ENCODE data around the gene SUDS3. TPM values are rescaled to one million over a fixed set of nuclear protein-coding genes. Genes with fewer than 3 reads are reported as not detected.

SUDS3 gene
- total and polyA plus RNA-seq, 2 experiments from 2014 or later = 53.0 to 77.1 TPM

DNA sequence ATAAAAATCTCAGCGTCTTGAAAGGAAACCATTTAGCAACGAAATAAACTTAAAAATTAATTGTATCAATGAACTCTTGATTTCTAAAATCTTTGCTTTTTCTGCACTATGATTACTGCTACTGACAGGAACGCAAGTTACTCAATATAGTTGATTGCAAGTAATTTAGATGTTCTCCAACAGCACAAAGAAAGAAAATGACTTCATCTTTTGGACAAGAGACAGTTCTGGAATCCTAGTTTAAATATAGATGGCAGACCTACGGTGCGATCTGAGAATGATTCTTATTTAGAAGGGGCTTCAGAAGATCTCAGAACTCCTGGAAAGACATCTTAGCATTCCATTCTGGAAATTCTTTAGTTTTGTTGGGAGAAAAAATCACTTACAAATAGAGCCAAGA is 1.4 kb upstream of the SUDS3 start (continued):
- TF ChIP-seq, protein P1, sequence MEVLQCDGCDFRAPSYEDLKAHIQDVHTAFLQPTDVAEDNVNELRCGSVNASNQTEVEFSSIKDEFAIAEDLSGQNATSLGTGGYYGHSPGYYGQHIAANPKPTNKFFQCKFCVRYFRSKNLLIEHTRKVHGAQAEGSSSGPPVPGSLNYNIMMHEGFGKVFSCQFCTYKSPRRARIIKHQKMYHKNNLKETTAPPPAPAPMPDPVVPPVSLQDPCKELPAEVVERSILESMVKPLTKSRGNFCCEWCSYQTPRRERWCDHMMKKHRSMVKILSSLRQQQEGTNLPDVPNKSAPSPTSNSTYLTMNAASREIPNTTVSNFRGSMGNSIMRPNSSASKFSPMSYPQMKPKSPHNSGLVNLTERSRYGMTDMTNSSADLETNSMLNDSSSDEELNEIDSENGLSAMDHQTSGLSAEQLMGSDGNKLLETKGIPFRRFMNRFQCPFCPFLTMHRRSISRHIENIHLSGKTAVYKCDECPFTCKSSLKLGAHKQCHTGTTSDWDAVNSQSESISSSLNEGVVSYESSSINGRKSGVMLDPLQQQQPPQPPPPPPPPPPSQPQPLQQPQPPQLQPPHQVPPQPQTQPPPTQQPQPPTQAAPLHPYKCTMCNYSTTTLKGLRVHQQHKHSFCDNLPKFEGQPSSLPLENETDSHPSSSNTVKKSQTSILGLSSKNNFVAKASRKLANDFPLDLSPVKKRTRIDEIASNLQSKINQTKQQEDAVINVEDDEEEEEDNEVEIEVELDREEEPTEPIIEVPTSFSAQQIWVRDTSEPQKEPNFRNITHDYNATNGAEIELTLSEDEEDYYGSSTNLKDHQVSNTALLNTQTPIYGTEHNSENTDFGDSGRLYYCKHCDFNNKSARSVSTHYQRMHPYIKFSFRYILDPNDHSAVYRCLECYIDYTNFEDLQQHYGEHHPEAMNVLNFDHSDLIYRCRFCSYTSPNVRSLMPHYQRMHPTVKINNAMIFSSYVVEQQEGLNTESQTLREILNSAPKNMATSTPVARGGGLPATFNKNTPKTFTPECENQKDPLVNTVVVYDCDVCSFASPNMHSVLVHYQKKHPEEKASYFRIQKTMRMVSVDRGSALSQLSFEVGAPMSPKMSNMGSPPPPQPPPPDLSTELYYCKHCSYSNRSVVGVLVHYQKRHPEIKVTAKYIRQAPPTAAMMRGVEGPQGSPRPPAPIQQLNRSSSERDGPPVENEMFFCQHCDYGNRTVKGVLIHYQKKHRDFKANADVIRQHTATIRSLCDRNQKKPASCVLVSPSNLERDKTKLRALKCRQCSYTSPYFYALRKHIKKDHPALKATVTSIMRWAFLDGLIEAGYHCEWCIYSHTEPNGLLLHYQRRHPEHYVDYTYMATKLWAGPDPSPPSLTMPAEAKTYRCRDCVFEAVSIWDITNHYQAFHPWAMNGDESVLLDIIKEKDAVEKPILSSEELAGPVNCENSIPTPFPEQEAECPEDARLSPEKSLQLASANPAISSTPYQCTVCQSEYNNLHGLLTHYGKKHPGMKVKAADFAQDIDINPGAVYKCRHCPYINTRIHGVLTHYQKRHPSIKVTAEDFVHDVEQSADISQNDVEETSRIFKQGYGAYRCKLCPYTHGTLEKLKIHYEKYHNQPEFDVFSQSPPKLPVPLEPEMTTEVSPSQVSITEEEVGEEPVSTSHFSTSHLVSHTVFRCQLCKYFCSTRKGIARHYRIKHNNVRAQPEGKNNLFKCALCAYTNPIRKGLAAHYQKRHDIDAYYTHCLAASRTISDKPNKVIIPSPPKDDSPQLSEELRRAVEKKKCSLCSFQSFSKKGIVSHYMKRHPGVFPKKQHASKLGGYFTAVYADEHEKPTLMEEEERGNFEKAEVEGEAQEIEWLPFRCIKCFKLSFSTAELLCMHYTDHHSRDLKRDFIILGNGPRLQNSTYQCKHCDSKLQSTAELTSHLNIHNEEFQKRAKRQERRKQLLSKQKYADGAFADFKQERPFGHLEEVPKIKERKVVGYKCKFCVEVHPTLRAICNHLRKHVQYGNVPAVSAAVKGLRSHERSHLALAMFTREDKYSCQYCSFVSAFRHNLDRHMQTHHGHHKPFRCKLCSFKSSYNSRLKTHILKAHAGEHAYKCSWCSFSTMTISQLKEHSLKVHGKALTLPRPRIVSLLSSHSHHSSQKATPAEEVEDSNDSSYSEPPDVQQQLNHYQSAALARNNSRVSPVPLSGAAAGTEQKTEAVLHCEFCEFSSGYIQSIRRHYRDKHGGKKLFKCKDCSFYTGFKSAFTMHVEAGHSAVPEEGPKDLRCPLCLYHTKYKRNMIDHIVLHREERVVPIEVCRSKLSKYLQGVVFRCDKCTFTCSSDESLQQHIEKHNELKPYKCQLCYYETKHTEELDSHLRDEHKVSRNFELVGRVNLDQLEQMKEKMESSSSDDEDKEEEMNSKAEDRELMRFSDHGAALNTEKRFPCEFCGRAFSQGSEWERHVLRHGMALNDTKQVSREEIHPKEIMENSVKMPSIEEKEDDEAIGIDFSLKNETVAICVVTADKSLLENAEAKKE (CRISPR knock-in tag; IDR thresholded peaks at IDR 0.05) = no peak
- TF ChIP-seq POLR2AphosphoS5 (IDR thresholded peaks at IDR 0.05; ENCODE audit: low read depth) (no peak), ZNF114 (CRISPR knock-in tag; IDR thresholded peaks at IDR 0.05) (no peak), ZNF331 (CRISPR knock-in tag; IDR thresholded peaks at IDR 0.05; ENCODE audit: low read depth) (no peak), STAT1 (IDR thresholded peaks at IDR 0.05; ENCODE audit: unreplicated experiment) (no peak), EZH2phosphoT487 (IDR thresholded peaks at IDR 0.05; ENCODE audit: unreplicated experiment) (no peak), CREB1 (CRISPR knock-in tag; IDR thresholded peaks at IDR 0.05; ENCODE audit: low read depth) (no peak)
- TF ChIP-seq, protein P2, sequence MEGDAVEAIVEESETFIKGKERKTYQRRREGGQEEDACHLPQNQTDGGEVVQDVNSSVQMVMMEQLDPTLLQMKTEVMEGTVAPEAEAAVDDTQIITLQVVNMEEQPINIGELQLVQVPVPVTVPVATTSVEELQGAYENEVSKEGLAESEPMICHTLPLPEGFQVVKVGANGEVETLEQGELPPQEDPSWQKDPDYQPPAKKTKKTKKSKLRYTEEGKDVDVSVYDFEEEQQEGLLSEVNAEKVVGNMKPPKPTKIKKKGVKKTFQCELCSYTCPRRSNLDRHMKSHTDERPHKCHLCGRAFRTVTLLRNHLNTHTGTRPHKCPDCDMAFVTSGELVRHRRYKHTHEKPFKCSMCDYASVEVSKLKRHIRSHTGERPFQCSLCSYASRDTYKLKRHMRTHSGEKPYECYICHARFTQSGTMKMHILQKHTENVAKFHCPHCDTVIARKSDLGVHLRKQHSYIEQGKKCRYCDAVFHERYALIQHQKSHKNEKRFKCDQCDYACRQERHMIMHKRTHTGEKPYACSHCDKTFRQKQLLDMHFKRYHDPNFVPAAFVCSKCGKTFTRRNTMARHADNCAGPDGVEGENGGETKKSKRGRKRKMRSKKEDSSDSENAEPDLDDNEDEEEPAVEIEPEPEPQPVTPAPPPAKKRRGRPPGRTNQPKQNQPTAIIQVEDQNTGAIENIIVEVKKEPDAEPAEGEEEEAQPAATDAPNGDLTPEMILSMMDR (conservative IDR thresholded peaks at IDR 0.05; ENCODE audit: low read depth in 2 of 2) = no peak
- TF ChIP-seq, protein P3, sequence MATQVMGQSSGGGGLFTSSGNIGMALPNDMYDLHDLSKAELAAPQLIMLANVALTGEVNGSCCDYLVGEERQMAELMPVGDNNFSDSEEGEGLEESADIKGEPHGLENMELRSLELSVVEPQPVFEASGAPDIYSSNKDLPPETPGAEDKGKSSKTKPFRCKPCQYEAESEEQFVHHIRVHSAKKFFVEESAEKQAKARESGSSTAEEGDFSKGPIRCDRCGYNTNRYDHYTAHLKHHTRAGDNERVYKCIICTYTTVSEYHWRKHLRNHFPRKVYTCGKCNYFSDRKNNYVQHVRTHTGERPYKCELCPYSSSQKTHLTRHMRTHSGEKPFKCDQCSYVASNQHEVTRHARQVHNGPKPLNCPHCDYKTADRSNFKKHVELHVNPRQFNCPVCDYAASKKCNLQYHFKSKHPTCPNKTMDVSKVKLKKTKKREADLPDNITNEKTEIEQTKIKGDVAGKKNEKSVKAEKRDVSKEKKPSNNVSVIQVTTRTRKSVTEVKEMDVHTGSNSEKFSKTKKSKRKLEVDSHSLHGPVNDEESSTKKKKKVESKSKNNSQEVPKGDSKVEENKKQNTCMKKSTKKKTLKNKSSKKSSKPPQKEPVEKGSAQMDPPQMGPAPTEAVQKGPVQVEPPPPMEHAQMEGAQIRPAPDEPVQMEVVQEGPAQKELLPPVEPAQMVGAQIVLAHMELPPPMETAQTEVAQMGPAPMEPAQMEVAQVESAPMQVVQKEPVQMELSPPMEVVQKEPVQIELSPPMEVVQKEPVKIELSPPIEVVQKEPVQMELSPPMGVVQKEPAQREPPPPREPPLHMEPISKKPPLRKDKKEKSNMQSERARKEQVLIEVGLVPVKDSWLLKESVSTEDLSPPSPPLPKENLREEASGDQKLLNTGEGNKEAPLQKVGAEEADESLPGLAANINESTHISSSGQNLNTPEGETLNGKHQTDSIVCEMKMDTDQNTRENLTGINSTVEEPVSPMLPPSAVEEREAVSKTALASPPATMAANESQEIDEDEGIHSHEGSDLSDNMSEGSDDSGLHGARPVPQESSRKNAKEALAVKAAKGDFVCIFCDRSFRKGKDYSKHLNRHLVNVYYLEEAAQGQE (IDR thresholded peaks at IDR 0.05; ENCODE audit: unreplicated experiment) = no peak

All from GM23338 (cell line).